HG03565 (cell line): ENCODE results near the gene CUX1.
"Not testable (repeated sequence)": the region's sequence is repeated elsewhere in the genome, so short reads cannot be mapped to it uniquely, and the experiment has no call there.

Experiments used
- ATAC-seq: cut with Tn5 transposase; IDR thresholded peaks from one replicate; pipeline ENCODE4 v1.9.1; 2021; ENCODE audit warnings: mild to moderate bottlenecking, moderate library complexity; ENCODE audit not compliant: unreplicated experiment

CUX1 gene

GRCh38 chr7:101823096-101823495 is 5.7 kb downstream of the CUX1 start:
- ATAC-seq = no peak

- ATAC-seq = no peak
Observed at GRCh38 chr7:101823596-101823995, 6.2 kb downstream of the CUX1 start.

- no peak for ATAC-seq
Observed at GRCh38 chr7:101824440-101824839, 7.0 kb downstream of the CUX1 start.

DNA sequence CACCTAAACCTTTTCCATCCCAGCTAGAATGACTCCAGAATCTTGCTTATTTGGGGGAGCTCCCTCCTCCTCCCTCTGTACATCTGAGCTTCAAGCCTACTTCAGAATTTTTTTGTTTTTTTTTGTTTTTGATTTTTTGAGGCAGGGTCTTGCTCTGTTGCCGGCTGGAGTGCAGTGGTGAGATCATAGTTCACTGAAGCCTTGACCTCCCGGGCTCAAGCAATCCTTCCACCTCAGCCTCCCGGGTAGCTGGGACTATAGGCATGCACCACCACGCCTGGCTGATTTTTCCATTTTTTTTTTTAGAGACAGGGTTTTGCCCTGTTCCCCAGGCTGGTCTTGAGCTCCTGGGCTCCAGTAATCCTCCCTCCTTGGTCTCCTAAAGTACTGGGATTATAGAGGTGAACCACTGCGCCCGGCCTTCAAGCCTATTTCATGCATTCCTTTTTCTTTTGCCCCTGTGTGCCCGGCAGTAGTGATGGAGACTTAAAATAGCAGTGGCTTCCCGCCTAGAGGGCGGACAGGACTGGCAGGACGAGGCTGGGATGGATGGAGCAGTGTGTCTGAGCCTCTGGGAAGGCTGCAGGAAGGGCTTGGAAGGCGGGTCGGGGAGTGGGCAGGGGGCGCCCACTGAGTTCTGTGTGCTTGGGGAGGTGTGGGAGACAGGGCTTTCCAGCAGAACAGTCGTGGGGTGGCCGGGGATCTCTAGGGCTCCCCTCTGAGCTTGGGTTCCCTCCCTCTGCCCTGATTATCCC is 8.8 kb downstream of the CUX1 start:
- ATAC-seq = no peak

DNA sequence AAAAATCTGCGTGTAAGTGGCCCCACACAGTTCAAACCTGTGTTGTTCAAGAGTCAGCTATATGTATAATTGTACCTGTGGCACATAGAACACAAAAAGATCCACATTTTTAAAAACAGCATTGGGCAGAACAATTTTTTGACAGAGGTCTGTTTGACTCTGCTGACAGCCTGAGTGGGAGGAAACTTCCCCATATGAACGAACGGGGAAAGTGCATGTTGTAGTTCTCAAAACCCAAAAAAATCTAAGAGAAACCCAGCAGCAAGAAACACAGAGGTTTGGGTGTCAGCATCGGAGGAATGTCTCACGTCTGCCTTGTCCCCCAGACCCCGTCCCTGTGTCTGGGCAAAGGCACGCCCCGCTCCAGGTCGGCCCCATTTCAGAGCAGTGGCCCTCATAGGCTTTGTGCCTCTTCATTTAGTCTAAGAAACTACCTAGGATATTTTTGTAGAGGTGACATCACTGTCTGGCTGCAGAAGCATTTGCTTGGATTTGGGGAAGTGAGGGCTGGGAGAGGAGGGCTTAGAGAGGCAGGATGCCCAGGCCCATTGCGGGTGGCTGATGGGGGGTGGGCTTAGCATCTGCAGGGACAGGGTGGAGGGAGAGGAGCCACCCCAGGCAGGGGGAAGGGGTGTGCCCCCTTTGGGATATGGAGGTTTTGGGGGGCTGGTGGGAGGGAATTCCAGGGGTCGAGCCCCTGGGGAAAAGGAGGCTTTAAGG is 11.0 kb downstream of the CUX1 start:
- ATAC-seq = no peak

- ATAC-seq = no peak
Observed at GRCh38 chr7:101829374-101829773, 11.9 kb downstream of the CUX1 start.

- ATAC-seq = no peak
Observed at GRCh38 chr7:101829821-101830220, 12.4 kb downstream of the CUX1 start.

DNA sequence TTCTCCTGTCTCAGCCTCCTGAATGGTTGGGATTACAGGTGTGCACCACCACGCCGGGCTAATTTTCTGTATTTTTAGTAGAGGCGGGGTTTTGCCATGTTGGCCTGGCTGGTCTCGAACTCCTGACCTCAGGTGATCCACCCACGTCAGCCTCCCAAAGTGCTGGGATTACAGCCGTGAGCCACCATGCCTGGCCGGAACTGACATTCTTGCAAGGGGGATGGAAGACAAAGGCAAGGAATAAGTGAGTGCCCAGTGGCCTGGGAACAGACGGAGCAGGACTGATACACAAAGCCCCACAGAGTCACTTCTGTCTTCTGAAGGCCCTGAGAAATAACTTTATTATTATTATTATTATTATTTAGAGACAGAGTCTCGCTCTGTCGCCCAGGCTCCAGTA is 14.0 kb downstream of the CUX1 start:
- ATAC-seq = not testable (repeated sequence)

- ATAC-seq = no peak
Observed at GRCh38 chr7:101832205-101832631, 14.8 kb downstream of the CUX1 start.

- no peak for ATAC-seq
Observed at GRCh38 chr7:101832685-101833375, 15.4 kb downstream of the CUX1 start.

- no peak for ATAC-seq
Observed at GRCh38 chr7:101833799-101834198, 16.4 kb downstream of the CUX1 start.

GRCh38 chr7:101835136-101835535 is 17.7 kb downstream of the CUX1 start:
- no peak for ATAC-seq

- not testable (repeated sequence) for ATAC-seq
Observed at GRCh38 chr7:101837433-101837832, 20.0 kb downstream of the CUX1 start.

DNA sequence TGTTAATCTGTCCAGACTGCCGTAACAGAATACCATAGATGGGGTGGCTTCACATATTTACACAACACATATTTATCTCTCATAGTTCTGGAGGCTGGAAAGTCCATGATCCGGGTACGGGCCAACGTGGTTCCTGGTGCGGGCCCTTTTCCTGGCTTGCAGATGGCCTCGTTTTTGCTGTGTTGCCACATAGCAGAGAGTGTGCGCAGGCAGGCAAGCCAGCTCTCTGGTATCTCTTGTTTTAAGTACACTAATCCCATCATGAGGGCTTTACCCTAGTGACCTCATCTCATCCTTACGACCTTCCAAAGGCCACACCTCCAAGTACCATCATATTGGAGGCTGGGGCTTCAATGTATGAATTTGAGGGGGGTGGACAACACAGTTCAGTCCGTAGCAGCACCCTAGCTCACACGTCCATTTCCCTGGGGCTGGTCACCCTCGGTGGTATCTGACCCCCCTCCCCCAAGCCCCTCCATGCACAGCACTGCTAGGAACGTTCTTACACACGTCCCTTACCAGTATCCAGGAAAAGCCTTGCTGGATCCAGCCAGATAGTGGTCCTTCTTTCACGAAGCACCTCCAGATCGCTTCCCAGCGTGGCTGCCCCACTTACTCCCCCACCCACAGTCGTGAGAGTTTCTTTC is 21.5 kb downstream of the CUX1 start:
- no peak for ATAC-seq

DNA sequence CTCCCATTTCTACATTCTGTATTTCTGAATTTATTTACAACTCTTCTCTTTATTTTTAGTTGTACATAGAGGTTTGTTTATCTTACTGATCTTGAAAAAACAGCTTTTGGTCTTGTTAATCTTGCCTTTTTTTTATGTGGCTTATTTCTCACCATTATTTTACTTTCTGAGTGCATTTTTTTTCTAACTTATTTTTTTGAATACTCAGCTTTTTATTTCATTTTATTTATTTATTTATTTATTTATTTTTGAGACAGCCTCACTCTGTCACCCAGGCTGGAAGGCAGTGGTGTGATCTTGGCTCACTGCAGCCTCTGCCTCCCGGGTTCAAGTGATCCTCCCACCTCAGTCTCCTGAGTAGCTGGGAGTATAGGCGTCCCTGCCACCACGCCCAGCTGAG is 23.9 kb downstream of the CUX1 start:
- no peak for ATAC-seq

GRCh38 chr7:101843293-101844271 is 26.2 kb downstream of the CUX1 start:
- no peak for ATAC-seq

- ATAC-seq = no peak
Observed at GRCh38 chr7:101845974-101846373, 28.5 kb downstream of the CUX1 start.

- ATAC-seq = no peak
Observed at GRCh38 chr7:101846800-101847538, 29.5 kb downstream of the CUX1 start.

DNA sequence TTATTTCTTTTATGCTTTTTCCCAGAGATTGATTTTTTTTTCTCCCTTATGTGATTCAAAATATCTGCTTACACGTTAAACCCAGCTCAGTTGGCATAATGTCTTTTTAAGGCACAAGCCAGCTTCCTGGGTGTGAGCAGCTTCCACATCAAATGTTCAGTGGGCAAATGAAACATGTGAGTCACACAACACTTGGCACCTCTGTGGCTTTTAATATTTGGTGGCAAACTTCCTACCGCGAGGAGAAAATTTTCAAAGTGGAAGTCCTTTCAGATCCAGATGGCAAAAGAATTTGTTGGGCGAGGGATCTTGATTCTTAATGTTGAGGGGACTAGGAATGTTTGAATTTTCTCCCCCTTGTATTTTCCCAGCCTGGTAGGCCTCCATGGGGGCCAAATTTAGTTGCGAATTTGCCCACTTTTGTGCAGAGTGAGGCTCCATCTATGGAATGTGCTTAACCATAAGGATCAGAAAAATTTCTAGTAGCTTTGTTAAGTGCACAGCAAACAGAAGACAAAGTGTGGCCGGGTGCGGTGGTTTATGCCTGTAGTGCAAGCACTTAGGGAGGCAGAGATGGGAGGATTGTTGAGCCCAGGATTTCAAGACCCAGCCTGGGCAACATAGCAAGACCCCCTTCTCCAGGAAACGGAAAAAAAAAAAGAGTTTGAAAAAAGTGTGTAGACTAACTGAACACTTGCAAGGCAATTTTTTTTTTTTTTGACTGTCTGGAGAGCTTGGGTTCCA is 31.0 kb downstream of the CUX1 start:
- ATAC-seq = no peak
